Stomach (tissue), 4 donors: ENCODE data around the gene RNF13.

Experiments
- EP300 ChIP-seq: sonication (generic); formaldehyde crosslinking; IDR thresholded peaks from one replicate; pipeline ENCODE4 v1.6.1; 2017; ENCODE audit warnings: antibody characterized with exemption
- POLR2A ChIP-seq, 4 donors: fragments of 450-650 bp; IDR thresholded peaks; one replicate each; pipeline ENCODE4 v1.6.1; 2016; ENCODE audit warnings: antibody characterized with exemption in 4 of 4, control low read depth in 2 of 4, mild to moderate bottlenecking in 1 of 4, moderate library complexity in 1 of 4
- POLR2AphosphoS5 ChIP-seq, 3 donors: sonication (generic); formaldehyde crosslinking; IDR thresholded peaks; one replicate each; pipeline ENCODE4 v1.6.1; 2016; ENCODE audit warnings: antibody characterized with exemption in 3 of 3
- TF ChIP-seq, protein P1 (sequence below), 7 experiments: fragments of 450-650 bp in 4 of 7; fragments of 200-600 bp in 3 of 7; sonication (generic) in 3 of 7; IDR thresholded peaks; one replicate each; pipeline ENCODE4 v1.5.1; 2016 to 2019; ENCODE audit warnings: antibody characterized with exemption in 7 of 7, control low read depth in 2 of 7, mild to moderate bottlenecking in 1 of 7

- TF ChIP-seq POLR2AphosphoS5 (IDR thresholded peaks at IDR 0.05) (no peak), POLR2A (IDR thresholded peaks at IDR 0.05) (no peak), EP300 (no peak)
- TF ChIP-seq, protein P1, sequence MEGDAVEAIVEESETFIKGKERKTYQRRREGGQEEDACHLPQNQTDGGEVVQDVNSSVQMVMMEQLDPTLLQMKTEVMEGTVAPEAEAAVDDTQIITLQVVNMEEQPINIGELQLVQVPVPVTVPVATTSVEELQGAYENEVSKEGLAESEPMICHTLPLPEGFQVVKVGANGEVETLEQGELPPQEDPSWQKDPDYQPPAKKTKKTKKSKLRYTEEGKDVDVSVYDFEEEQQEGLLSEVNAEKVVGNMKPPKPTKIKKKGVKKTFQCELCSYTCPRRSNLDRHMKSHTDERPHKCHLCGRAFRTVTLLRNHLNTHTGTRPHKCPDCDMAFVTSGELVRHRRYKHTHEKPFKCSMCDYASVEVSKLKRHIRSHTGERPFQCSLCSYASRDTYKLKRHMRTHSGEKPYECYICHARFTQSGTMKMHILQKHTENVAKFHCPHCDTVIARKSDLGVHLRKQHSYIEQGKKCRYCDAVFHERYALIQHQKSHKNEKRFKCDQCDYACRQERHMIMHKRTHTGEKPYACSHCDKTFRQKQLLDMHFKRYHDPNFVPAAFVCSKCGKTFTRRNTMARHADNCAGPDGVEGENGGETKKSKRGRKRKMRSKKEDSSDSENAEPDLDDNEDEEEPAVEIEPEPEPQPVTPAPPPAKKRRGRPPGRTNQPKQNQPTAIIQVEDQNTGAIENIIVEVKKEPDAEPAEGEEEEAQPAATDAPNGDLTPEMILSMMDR (IDR thresholded peaks at IDR 0.05), result no peak
Measured at GRCh38 chr3:149820183-149820582, 7.2 kb downstream of the RNF13 start.
